Measurements from ENCODE around the gene SPINT2. TPM values are rescaled to one million over a fixed set of nuclear protein-coding genes. Genes with fewer than 3 reads are reported as not detected.

Gene SPINT2
- total RNA-seq, 1 experiment from 2014 or later, result 1,023 TPM

DNA sequence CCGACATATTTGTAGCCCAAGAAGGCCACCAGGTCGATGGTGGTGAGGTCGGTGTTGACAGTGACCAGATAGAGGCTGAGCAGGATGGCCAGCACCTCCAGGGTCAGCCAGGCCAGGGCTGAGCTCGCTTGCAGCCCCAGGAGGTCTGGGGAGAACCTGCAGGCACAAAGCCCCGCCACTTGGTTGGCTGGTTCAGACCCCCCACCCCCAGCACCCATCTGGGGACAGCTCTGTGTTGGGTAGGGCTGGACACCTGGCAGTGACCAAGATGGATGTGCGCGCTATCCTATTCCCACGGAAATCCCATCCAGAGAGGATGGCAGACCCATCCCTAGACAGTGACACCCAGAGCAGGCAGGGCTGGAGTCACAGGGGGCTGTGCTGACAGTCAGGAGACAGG, 43.2 kb downstream of the SPINT2 start:
- no TSS peak for BruUV-seq (replicated peaks)
- no peak overlapping the region for H3K4me3 Mint-ChIP-seq (ENCODE audit: low read depth, unreplicated experiment)
- peaks cover 72% of the 10 kb centered on the region for H3K36me3 Mint-ChIP-seq (ENCODE audit: insufficient read depth, unreplicated experiment)
- CTCF ChIA-PET, result interaction anchor here (0.6 kb wide), 1 partner anchor 71 kb away, joined by 7 read pairs; no protein-coding TSS in a partner anchor
- intact Hi-C loops (cut with micrococcal nuclease; ENCODE audit: unreplicated experiment), result no loop called here
- H3K9me3 Mint-ChIP-seq (ENCODE audit: low read depth, unreplicated experiment), result peaks cover 4% of the 10 kb centered on the region
- DNase-seq, result no peak
- TF ChIP-seq, protein P1, sequence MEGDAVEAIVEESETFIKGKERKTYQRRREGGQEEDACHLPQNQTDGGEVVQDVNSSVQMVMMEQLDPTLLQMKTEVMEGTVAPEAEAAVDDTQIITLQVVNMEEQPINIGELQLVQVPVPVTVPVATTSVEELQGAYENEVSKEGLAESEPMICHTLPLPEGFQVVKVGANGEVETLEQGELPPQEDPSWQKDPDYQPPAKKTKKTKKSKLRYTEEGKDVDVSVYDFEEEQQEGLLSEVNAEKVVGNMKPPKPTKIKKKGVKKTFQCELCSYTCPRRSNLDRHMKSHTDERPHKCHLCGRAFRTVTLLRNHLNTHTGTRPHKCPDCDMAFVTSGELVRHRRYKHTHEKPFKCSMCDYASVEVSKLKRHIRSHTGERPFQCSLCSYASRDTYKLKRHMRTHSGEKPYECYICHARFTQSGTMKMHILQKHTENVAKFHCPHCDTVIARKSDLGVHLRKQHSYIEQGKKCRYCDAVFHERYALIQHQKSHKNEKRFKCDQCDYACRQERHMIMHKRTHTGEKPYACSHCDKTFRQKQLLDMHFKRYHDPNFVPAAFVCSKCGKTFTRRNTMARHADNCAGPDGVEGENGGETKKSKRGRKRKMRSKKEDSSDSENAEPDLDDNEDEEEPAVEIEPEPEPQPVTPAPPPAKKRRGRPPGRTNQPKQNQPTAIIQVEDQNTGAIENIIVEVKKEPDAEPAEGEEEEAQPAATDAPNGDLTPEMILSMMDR (IDR thresholded peaks at IDR 0.05; ENCODE audit: unreplicated experiment), result no peak
- H3K27ac Mint-ChIP-seq (ENCODE audit: unreplicated experiment), result peak overlapping the region; percentile 80
- H3K4me1 Mint-ChIP-seq (ENCODE audit: low read depth, unreplicated experiment), result peaks cover 33% of the 10 kb centered on the region
- no peaks in the 10 kb centered on the region for H3K27me3 Mint-ChIP-seq (ENCODE audit: unreplicated experiment)

DNA sequence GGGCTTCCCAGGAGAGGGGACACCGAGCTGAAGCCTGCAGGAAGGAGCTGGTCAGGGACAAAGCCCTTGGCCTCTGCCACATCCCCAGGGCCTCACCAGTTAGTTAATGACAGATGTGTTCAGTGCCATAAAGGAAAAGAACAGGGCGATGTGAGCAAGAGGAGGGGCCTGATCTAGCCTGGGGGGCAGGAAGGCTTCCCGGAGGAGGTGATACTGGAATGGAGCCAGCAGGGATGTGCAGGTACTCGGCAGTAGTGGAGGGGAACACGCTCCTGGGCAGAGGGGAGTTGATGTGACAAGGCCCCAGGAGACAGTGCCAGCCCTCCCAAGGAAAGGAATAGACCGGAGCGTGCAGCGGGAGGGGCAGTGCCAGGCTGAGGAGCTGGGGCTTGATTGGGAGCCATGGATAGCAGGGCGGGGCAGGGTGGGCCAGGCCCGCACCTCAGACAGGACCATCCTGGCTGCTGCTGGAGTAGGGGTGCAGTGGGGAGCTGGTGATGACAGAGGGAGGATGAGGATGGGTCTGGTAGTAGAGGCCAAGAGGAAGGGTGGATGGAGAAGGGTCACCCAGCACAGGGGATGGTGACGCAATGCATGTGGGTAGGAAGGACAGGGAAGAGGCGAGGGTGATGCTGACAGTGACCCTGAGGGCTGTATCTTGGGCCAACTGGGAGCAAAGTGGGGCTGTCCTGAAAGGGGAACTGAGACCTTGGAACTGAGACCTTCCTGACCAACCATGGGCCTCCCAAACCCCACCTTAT, 43.8 kb downstream of the SPINT2 start:
- intact Hi-C loops (cut with micrococcal nuclease; ENCODE audit: unreplicated experiment), result no loop called here
- Mint-ChIP-seq H3K4me3 (ENCODE audit: low read depth, unreplicated experiment) (no peak overlapping the region), H3K9me3 (ENCODE audit: low read depth, unreplicated experiment) (peaks cover 4% of the 10 kb centered on the region), H3K36me3 (ENCODE audit: insufficient read depth, unreplicated experiment) (peaks cover 71% of the 10 kb centered on the region), H3K27me3 (ENCODE audit: unreplicated experiment) (no peaks in the 10 kb centered on the region), H3K4me1 (ENCODE audit: low read depth, unreplicated experiment) (peaks cover 27% of the 10 kb centered on the region), H3K27ac (ENCODE audit: unreplicated experiment) (peak overlapping the region; percentile 80)
- no TSS peak for BruUV-seq (replicated peaks)
- CTCF ChIA-PET, result interaction anchor here (0.6 kb wide), 1 partner anchor 71 kb away, joined by 7 read pairs; no protein-coding TSS in a partner anchor
- TF ChIP-seq, protein P1 (IDR thresholded peaks at IDR 0.05; ENCODE audit: unreplicated experiment), result no peak
- no peak for DNase-seq

DNA sequence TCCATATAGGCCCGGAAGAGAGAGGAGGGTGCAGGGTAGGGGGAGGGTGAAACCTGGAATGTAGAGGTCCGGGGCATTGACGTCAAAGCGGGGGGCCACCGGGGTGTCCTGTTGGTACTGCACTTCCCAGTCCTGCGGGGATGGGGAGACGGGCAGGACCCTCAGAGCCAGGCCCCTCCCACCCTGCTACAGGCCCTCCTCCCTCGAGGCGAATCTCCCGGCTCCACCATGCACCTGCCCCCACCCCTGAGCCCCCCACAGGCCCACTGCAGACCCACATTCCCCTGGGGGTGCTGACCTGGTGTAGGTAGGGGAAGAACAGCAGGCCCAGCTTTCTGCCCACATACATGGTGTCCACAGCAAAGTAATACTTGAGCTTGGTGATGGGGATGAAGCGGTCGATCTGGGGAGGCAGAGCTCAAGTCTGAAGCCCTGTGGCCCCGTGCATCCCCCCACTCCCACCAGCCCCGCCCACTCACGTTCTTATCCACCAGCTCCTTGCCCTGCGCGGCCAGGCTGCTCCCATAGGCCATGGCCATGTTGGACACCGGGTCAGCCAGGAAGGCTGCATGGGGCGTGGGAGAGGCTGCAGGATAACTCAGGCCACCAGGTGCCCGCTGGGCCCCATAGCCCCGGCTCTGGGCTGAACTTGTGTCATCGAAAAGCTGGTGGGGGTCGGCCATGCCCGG, 44.7 kb downstream of the SPINT2 start:
- no TSS peak for BruUV-seq (replicated peaks)
- CTCF ChIA-PET, result no interaction called here
- H3K36me3 Mint-ChIP-seq (ENCODE audit: insufficient read depth, unreplicated experiment), result peaks cover 63% of the 10 kb centered on the region
- peak overlapping the region; percentile 80 for H3K27ac Mint-ChIP-seq (ENCODE audit: unreplicated experiment)
- no peak overlapping the region for H3K4me3 Mint-ChIP-seq (ENCODE audit: low read depth, unreplicated experiment)
- intact Hi-C loops (cut with micrococcal nuclease; ENCODE audit: unreplicated experiment), result no loop called here
- no peaks in the 10 kb centered on the region for H3K27me3 Mint-ChIP-seq (ENCODE audit: unreplicated experiment)
- no peak for DNase-seq
- TF ChIP-seq, protein P1 (IDR thresholded peaks at IDR 0.05; ENCODE audit: unreplicated experiment), result no peak
- H3K4me1 Mint-ChIP-seq (ENCODE audit: low read depth, unreplicated experiment), result peaks cover 20% of the 10 kb centered on the region
- peaks cover 4% of the 10 kb centered on the region for H3K9me3 Mint-ChIP-seq (ENCODE audit: low read depth, unreplicated experiment)

DNA sequence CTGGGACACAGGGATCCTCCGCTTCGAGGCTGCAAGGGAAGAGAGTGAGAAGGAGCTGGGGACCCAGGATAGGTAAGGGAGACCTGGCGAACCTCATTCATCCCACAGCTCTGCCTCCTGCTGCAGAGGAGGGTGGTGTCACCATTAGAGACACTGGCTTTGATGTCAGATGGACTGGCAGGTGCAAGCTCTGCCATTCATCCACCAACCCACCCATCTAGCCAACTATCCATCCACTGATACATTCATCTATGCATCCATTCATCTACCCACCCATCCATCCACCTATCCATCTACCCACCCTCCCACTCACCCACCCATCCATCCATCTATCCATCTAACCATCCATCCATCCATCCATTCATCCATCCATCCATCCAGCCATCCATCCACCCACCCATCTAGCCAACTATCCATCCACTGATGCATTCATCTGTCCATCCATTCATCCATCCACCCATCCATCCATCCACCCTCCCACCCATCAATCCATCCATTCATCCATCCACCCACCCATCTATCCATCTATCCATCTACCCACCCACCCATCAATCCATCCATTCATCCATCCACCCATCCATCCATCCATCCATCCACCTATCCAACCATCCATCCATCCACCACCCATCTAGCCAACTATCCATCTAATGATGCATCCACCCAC, 45.4 kb downstream of the SPINT2 start:
- CTCF ChIA-PET, result no interaction called here
- BruUV-seq (replicated peaks), result no TSS peak
- TF ChIP-seq, protein P1 (IDR thresholded peaks at IDR 0.05; ENCODE audit: unreplicated experiment), result no peak
- intact Hi-C loops (cut with micrococcal nuclease; ENCODE audit: unreplicated experiment), result no loop called here
- Mint-ChIP-seq H3K4me3 (ENCODE audit: low read depth, unreplicated experiment) (no peak overlapping the region), H3K9me3 (ENCODE audit: low read depth, unreplicated experiment) (peaks cover 4% of the 10 kb centered on the region), H3K27me3 (ENCODE audit: unreplicated experiment) (no peaks in the 10 kb centered on the region), H3K4me1 (ENCODE audit: low read depth, unreplicated experiment) (peaks cover 17% of the 10 kb centered on the region), H3K27ac (ENCODE audit: unreplicated experiment) (no peak overlapping the region), H3K36me3 (ENCODE audit: insufficient read depth, unreplicated experiment) (peaks cover 56% of the 10 kb centered on the region)
- no peak for DNase-seq
